Loucy (cell line): ENCODE results near the gene HSP90AB1.

Source experiments
- EZH2phosphoT487 ChIP-seq: fragments of 200-600 bp; IDR thresholded peaks from 2 replicates; pipeline ENCODE4 v1.6.1; 2018; ENCODE audit warnings: antibody characterized with exemption, mild to moderate bottlenecking, moderate library complexity, borderline replicate concordance
- TF ChIP-seq, protein P1 (sequence below): fragments of 200-600 bp; sonication (generic); conservative IDR thresholded peaks from 2 replicates; pipeline ENCODE4 v1.5.1; 2014; ENCODE audit warnings: mild to moderate bottlenecking, antibody characterized with exemption, low read length

DNA sequence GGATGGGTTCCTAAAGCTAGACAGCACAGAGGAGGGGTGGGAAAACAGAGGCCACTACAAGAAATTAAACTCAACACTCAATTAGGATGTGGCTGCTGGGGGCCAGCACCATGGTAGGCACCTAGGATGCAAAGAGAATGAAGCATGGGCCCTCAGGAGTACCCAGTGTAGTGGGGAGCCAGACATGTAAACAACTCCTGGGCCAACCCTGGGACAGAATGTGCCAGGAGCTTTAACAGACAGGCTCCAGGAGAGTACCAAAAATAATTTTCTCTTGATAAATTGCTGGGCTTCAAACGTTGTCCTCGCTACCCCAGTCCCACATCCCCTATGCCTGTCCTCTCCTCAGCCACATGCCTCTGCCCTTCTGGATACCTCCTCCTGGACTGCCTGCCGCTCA is 25.0 kb downstream of the HSP90AB1 start:
- TF ChIP-seq, protein P1, sequence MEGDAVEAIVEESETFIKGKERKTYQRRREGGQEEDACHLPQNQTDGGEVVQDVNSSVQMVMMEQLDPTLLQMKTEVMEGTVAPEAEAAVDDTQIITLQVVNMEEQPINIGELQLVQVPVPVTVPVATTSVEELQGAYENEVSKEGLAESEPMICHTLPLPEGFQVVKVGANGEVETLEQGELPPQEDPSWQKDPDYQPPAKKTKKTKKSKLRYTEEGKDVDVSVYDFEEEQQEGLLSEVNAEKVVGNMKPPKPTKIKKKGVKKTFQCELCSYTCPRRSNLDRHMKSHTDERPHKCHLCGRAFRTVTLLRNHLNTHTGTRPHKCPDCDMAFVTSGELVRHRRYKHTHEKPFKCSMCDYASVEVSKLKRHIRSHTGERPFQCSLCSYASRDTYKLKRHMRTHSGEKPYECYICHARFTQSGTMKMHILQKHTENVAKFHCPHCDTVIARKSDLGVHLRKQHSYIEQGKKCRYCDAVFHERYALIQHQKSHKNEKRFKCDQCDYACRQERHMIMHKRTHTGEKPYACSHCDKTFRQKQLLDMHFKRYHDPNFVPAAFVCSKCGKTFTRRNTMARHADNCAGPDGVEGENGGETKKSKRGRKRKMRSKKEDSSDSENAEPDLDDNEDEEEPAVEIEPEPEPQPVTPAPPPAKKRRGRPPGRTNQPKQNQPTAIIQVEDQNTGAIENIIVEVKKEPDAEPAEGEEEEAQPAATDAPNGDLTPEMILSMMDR: no peak
- TF ChIP-seq EZH2phosphoT487: no peak
